T-helper 1 cell (primary cell): ENCODE results near the gene UBAP2L.

Source experiments
- DNase-seq, 5 donors: peaks; one replicate each; pipeline ENCODE4 v3.0.0-alpha.2; 2012 to 2020
- total RNA-seq, 4 donors: gene quantifications; one replicate each; lab custom pipeline; 2026; lab: John Stamatoyannopoulos, UW

Gene UBAP2L
- total RNA-seq, result 140 to 191 (median 173) reads per million in 4 donors

GRCh38 chr1:154220071-154220969 lies at the start of gene UBAP2L:
Gene UBAP2L, plus strand, starts transcription at chr1:154220955. Its CDS starts 4,169 bp downstream, at chr1:154225124.
- DNase-seq, result peak; percentile 97 to 100 (median 98)

GRCh38 chr1:154171223-154171583 lies 49.6 kb upstream of the UBAP2L start:
- DNase-seq, result no peak

DNA sequence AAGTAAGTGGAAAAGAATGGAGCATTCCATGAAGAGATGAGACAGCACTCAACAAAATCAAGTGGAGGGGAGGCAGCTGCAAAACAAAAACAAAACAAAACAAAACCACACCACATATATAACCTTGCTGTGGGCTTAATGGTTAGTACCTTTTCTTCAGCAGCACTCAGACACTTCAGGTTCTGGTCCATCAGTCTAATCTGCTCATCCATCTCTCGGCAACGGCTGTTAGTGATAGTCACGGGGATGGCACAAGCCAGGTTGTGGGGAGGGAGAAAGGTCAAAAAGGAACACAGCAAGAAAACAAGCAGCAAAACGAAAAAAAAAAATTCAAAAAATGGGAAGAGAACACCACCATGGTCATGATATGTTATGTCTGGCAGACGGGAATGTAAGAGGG lies 48.9 kb upstream of the UBAP2L start:
- DNase-seq, result no peak

DNA sequence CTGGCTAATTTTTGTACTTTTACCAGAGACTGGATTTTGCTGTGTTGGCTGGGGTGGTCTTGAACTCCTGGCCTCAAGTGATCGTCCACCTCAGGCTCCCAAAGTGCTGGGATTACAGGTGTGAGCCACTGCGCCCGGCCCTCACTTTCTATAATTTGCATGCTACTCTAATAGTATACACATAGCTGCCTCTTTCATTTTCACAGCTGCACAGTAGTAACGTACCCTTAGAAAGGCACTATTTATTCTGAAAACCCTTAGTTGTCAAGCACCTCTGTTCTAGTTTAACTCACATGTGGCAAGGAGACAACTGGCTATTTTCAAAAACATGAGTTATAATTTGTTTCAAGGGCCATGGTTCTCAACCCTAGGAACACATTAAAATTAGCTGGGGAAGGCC lies 46.1 kb upstream of the UBAP2L start:
- no peak for DNase-seq

DNA sequence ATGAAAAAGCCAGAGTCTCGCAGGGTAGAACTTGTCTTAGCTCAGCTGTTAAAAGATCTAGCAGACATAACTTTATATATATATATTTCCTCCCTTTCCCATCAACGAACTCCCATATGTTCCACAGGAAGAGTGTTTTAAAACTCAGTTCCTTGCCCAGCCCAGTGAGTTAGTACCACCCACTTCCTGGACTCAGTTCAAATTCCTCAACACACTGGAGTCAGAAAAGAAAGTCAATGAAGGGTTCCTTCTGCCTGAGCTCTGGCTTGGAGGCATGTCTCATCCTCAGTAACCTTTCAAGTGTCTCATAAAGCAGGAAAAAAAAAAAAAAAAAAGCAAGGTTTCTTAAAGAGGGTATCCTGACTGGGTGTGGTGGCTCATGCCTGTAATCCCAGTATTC lies 44.4 kb upstream of the UBAP2L start:
- DNase-seq, result no peak

GRCh38 chr1:154178013-154178412 lies 42.7 kb upstream of the UBAP2L start:
- no peak for DNase-seq

DNA sequence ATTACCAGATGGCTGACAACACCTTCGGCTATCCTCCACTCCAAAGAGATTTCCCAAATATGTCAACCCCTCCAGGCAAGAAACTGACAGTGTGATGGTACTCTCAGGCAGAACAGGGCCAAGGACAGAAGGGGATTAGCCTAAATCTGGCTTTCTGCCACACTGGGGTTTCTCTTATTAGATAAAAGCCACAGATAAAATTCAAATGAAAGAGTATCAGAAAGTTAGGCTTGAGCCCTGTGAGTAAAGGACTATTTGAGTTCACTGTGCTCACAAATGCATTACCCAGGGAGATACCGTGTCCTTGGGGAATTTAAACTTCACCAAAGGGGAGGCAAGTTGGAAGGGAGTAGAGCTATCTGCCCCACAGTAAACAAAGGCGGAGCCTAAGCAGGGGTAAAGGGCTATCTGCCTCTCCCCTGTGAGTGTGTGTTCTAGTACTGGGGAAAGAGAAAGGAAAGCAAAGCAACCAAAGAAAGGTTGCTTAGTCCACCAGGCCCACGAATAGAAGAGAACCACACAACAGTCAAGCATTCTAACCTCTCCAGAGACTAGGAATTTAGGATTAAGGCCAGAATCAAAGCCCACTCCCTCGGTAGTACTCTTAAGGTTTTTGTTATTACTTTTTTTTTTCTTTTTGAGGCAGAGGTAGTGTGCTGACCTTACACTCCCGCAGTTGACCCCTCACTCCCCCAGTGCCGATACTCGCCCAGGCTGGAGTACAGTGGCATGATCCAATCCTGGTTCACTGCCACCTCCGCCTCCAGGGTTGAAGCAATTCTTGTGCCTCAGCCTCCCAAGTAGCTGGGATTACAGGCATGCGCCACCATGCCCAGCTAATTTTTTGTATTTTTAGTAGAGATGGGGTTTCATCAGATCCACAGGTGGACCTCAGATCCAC lies 41.6 kb upstream of the UBAP2L start:
- DNase-seq, result no peak

- no peak for DNase-seq
Measured at GRCh38 chr1:154179946-154180687, 40.6 kb upstream of the UBAP2L start.

DNA sequence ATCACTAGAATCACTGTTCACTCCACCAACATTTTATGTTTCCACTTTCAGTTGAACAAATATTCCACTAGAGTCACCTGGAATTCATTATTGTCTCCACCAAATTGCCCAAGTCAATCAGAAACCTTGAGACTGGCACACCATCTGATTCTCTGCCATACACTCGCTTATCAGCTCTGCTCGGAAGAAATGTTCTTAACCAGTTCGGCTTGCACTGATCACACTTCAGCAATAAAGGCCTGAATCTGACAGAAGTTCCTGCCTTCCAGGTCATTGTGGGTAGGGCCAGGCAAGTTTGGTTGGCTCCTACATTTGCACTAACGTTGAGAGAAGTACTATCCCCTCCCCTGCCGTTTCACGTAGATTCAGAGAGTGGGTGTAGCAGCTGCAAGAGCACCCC lies 38.8 kb upstream of the UBAP2L start:
- no peak for DNase-seq

DNA sequence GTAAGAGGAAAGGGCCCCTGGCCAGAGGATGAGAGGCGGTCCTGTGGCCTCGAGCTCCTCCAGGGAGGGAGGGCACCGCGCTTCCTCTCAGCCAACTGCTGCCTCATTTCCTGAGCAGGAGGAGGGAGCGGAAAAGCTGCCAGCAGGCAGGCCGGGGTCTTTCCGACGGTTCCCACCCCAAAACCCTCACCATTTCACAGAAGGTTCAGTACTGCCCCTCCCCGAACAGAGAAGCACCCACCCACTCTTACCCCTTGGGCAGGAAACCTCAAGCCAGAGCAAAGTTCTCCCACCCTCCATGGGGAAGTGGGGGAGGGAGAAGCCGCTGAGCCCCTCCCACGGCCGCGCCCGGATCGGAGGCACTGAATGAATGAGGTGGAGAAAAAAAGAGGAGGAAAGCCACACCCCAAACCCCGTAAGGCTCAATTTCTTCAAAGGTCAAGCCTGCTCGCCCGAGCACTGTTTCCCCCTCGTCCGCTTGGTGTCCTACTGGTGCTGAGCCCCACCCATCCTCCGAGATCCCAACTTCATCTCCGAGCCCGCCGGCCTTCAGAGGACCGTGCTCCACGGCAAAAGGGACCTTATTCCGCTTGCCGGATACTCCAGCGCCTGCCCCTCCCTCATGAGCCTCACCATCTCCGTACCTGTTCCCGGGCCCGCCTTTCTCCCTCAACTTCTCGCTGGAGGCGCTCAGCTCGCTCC lies 38.3 kb upstream of the UBAP2L start:
- peak; percentile 42 to 93 (median 55) for DNase-seq

GRCh38 chr1:154183046-154183915 lies 37.5 kb upstream of the UBAP2L start:
- peak; percentile 82 to 95 (median 90) for DNase-seq

GRCh38 chr1:154186177-154186576 lies 34.6 kb upstream of the UBAP2L start:
- peak; percentile 21 to 77 (median 44) for DNase-seq

GRCh38 chr1:154186852-154187501 lies 33.8 kb upstream of the UBAP2L start:
- no peak for DNase-seq

GRCh38 chr1:154190550-154190949 lies 30.2 kb upstream of the UBAP2L start:
- no peak for DNase-seq

DNA sequence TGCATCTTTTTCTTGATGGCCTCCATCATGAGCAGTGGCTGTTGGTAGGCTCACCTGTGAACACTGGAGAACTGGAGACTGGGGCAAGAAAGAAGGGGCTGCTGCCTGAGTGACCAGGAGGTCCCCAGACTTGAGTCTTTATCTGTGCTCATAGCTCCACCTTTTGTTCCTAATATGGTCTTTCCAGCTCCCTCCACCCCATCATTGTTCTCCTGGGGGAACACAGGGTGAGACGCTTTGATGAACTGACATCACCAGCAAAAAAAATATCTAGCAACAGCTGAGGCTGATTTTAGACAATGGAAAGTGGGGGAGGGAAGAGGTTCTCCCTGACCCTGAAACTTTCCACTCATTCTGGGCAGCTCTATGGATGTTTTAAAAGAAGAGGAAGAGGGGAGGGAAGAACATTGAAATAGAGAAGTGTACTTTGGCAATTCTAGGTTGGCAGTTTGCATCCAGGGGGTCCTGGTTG lies 28.7 kb upstream of the UBAP2L start, which contains the start of gene TPM3:
Gene TPM3 (minus strand): TSS at position 111 of the 472 bp plus-strand sequence. CDS start 82 bp downstream, at position 29.
- DNase-seq, result no peak

DNA sequence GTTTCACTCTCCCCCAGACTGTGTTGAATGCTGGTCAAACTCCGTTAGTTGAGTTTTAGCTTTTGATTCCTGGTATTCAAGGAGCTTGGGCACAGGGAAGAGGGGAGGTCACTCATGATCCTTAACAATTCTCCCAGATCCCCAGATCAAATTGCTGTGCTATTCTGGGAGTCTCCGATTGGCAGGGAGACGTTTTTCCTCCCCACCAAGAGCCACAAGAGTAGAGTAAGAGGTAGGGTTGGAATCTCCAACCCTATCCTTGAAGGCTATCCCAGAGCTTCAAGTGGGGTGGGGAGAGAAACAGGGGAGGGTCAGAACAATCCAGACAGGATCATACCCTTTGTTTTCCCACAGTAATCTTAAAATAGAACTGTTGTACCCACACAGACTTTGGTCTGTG lies 28.3 kb upstream of the UBAP2L start:
- no peak for DNase-seq

GRCh38 chr1:154193821-154194220 lies 26.9 kb upstream of the UBAP2L start:
- no peak for DNase-seq

DNA sequence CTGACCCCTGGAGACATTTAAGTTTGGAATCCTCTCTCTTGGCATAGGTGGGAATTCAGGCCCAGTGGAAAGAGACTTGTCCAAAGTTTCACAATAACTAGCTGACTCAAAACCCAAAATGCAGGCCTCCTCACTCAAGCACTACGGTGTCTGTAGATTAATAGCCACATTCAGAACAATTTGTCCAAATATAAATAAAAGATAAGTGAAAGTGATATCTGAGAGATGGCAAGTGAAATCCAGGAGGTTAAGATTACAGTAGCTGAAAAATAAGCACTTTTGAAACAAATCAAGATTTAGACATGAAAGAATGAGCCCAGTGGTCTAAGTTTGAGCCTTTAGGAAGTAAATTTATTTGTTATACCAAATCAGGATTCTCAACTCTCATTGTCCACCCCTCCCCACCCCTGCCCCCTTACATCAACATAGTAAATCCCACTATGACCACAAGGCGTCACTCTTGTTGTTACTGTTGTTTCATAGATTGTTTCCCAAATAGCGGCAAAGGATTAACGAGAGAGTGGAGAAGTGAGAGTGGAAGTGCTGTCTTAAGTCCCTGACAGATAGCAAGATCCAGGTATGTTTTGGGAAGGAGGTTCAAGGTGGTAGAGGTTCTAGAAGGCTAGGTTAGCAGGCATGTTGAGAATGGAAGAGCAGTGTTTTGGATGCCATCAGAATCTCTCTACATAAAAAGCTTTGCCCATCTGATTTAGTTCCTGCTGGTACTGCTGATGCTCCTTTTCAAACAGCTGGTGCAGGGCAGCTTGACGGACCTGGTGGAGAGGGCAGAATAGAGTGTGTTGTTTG lies 21.8 kb upstream of the UBAP2L start:
- DNase-seq, result peak in 4 of 5 donors; percentile 17 to 61 (median 38)

GRCh38 chr1:154199563-154199879 lies 21.2 kb upstream of the UBAP2L start:
- DNase-seq, result no peak
